SK-N-SH treated with all-trans-retinoic acid at 6 μM for 48 hours (cell line): ENCODE results near the gene NAMPT.

Source experiments
- ATAC-seq: fragments of 200-7000 bp; cut with Tn5 transposase; 3 replicates; pipeline ENCODE4 v1.9.1; 2020; ENCODE audit warnings: mild to moderate bottlenecking, moderate library complexity
- ARNTL ChIP-seq: fragments of 450-650 bp; formaldehyde crosslinking; IDR thresholded peaks from 2 replicates; pipeline ENCODE4 v1.5.0; 2020; ENCODE audit warnings: low read depth, mild to moderate bottlenecking, moderate library complexity, borderline replicate concordance
- CSDC2 ChIP-seq: fragments of 250-450 bp; sonication (Bioruptor Pico); IDR thresholded peaks from 2 replicates; pipeline ENCODE4 v1.5.0; 2020; ENCODE audit warnings: mild to moderate bottlenecking, moderate library complexity
- CSRNP3 ChIP-seq: fragments of 250-450 bp; sonication (Bioruptor Pico); IDR thresholded peaks from 2 replicates; pipeline ENCODE4 v1.5.1; 2021; ENCODE audit warnings: mild to moderate bottlenecking, moderate library complexity
- GLIS3 ChIP-seq: fragments of 250-450 bp; sonication (Bioruptor Pico); IDR thresholded peaks from 2 replicates; pipeline ENCODE4 v1.5.0; 2020; ENCODE audit warnings: mild to moderate bottlenecking, moderate library complexity
- ISL1 ChIP-seq: fragments of 250-450 bp; sonication (Bioruptor Pico); IDR thresholded peaks from 2 replicates; pipeline ENCODE4 v2.1.2; 2022; ENCODE audit warnings: mild to moderate bottlenecking, moderate library complexity
- OSR1 ChIP-seq: fragments of 250-450 bp; sonication (Bioruptor Pico); IDR thresholded peaks from 2 replicates; pipeline ENCODE4 v1.8.0; 2022; ENCODE audit warnings: moderate library complexity, mild to moderate bottlenecking, inconsistent platforms
- PPARA ChIP-seq: fragments of 250-450 bp; sonication (Bioruptor Pico); IDR thresholded peaks from 2 replicates; pipeline ENCODE4 v1.5.0; 2020; ENCODE audit warnings: mild to moderate bottlenecking, borderline replicate concordance
- RARB ChIP-seq: fragments of 250-450 bp; sonication (Bioruptor Pico); IDR thresholded peaks from 2 replicates; pipeline ENCODE4 v1.8.0; 2021; ENCODE audit warnings: mild to moderate bottlenecking, moderate library complexity
- SNAI2 ChIP-seq: fragments of 250-450 bp; sonication (Bioruptor Pico); IDR thresholded peaks from 2 replicates; pipeline ENCODE4 v1.5.0; 2020; ENCODE audit warnings: mild to moderate bottlenecking, moderate library complexity
- TCF4 ChIP-seq: fragments of 250-450 bp; sonication (Bioruptor Pico); IDR thresholded peaks from 2 replicates; pipeline ENCODE4 v1.8.0; 2021; ENCODE audit warnings: mild to moderate bottlenecking, moderate library complexity, borderline replicate concordance
- TOX ChIP-seq: fragments of 250-450 bp; sonication (Bioruptor Pico); IDR thresholded peaks from 2 replicates; pipeline ENCODE4 v1.8.0; 2021; ENCODE audit warnings: mild to moderate bottlenecking, moderate library complexity, borderline replicate concordance
- ZC3H10 ChIP-seq: fragments of 250-450 bp; sonication (Bioruptor Pico); IDR thresholded peaks from 2 replicates; pipeline ENCODE4 v1.5.1; 2021; ENCODE audit warnings: mild to moderate bottlenecking, moderate library complexity
- ZFP3 ChIP-seq: fragments of 250-450 bp; sonication (Bioruptor Pico); IDR thresholded peaks from 2 replicates; pipeline ENCODE4 v1.5.0; 2020; ENCODE audit warnings: mild to moderate bottlenecking, moderate library complexity
- ZFP30 ChIP-seq: fragments of 450-650 bp; formaldehyde crosslinking; IDR thresholded peaks from 2 replicates; pipeline ENCODE4 v1.5.0; 2022; ENCODE audit warnings: mild to moderate bottlenecking, moderate library complexity
- ZNF565 ChIP-seq: fragments of 450-650 bp; formaldehyde crosslinking; conservative IDR thresholded peaks from 2 replicates; pipeline ENCODE4 v1.5.0; 2020; ENCODE audit warnings: low read depth, mild to moderate bottlenecking, moderate library complexity
- ZNF70 ChIP-seq: fragments of 450-650 bp; formaldehyde crosslinking; IDR thresholded peaks from 2 replicates; pipeline ENCODE4 v1.5.0; 2020; ENCODE audit warnings: mild to moderate bottlenecking, moderate library complexity
- ZNF8 ChIP-seq: fragments of 450-650 bp; formaldehyde crosslinking; IDR thresholded peaks from 2 replicates; pipeline ENCODE4 v1.5.0; 2020; ENCODE audit warnings: mild to moderate bottlenecking, moderate library complexity
- TF ChIP-seq, protein P1 (sequence below): fragments of 250-450 bp; sonication (Bioruptor Pico); IDR thresholded peaks from 2 replicates; pipeline ENCODE4 v1.5.0; 2020; ENCODE audit warnings: mild to moderate bottlenecking, moderate library complexity
- TF ChIP-seq, protein P2 (sequence below): fragments of 250-450 bp; sonication (Bioruptor Pico); IDR thresholded peaks from 2 replicates; pipeline ENCODE4 v1.8.0; 2020; ENCODE audit warnings: mild to moderate bottlenecking, moderate library complexity, borderline replicate concordance
- TF ChIP-seq, protein P3 (sequence below): fragments of 250-450 bp; sonication (Bioruptor Pico); IDR thresholded peaks from 2 replicates; pipeline ENCODE4 v1.5.1; 2020; ENCODE audit warnings: low read depth, mild to moderate bottlenecking, moderate library complexity
- TF ChIP-seq, protein P4 (sequence below): fragments of 250-450 bp; sonication (Bioruptor Pico); IDR thresholded peaks from 2 replicates; pipeline ENCODE4 v1.8.0; 2021; ENCODE audit warnings: low read depth, mild to moderate bottlenecking, moderate library complexity, borderline replicate concordance

The NAMPT gene

DNA sequence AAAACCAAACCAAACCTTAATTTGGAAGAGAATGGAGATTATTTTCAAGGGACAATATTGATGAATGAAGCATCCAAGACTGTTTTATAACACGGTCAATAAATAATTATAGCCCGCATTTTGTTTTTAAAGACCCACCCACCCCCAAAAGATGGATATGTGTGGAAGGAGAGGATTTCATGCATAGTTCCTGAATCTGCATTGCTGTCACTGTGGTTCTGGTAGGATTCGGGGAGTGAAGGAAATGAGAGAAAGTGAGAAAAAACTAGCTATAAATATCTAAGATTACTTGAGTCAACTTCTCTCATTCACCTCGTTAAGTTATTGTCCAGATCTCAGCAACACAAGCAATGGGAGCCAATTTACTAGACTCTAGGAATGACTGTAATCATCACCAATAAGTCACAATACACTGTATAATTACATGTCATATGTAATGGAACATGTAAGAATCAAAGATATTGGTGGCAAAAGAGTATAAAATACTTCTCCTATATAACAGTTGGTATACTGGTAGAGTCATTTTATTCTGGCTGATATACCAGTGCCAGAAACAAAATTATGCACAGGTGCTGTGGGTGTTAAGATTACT is 30.2 kb downstream of the NAMPT start:
- ATAC-seq, result no peak
- TF ChIP-seq GLIS3 (CRISPR knock-in tag) (no peak), SNAI2 (no peak), PPARA (no peak), RARB (CRISPR knock-in tag) (no peak)
- TF ChIP-seq, protein P1, sequence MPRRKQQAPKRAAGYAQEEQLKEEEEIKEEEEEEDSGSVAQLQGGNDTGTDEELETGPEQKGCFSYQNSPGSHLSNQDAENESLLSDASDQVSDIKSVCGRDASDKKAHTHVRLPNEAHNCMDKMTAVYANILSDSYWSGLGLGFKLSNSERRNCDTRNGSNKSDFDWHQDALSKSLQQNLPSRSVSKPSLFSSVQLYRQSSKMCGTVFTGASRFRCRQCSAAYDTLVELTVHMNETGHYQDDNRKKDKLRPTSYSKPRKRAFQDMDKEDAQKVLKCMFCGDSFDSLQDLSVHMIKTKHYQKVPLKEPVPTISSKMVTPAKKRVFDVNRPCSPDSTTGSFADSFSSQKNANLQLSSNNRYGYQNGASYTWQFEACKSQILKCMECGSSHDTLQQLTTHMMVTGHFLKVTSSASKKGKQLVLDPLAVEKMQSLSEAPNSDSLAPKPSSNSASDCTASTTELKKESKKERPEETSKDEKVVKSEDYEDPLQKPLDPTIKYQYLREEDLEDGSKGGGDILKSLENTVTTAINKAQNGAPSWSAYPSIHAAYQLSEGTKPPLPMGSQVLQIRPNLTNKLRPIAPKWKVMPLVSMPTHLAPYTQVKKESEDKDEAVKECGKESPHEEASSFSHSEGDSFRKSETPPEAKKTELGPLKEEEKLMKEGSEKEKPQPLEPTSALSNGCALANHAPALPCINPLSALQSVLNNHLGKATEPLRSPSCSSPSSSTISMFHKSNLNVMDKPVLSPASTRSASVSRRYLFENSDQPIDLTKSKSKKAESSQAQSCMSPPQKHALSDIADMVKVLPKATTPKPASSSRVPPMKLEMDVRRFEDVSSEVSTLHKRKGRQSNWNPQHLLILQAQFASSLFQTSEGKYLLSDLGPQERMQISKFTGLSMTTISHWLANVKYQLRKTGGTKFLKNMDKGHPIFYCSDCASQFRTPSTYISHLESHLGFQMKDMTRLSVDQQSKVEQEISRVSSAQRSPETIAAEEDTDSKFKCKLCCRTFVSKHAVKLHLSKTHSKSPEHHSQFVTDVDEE (CRISPR knock-in tag), result no peak
- TF ChIP-seq, protein P2, sequence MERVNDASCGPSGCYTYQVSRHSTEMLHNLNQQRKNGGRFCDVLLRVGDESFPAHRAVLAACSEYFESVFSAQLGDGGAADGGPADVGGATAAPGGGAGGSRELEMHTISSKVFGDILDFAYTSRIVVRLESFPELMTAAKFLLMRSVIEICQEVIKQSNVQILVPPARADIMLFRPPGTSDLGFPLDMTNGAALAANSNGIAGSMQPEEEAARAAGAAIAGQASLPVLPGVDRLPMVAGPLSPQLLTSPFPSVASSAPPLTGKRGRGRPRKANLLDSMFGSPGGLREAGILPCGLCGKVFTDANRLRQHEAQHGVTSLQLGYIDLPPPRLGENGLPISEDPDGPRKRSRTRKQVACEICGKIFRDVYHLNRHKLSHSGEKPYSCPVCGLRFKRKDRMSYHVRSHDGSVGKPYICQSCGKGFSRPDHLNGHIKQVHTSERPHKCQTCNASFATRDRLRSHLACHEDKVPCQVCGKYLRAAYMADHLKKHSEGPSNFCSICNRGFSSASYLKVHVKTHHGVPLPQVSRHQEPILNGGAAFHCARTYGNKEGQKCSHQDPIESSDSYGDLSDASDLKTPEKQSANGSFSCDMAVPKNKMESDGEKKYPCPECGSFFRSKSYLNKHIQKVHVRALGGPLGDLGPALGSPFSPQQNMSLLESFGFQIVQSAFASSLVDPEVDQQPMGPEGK, result no peak

- no peak for ATAC-seq
- no peak for TF ChIP-seq GLIS3 (CRISPR knock-in tag)
- TF ChIP-seq ZFP30 (CRISPR knock-in tag), result no peak
- TF ChIP-seq ZFP3 (CRISPR knock-in tag), result no peak
- TF ChIP-seq CSRNP3 (CRISPR knock-in tag), result no peak
- TF ChIP-seq, protein P3, sequence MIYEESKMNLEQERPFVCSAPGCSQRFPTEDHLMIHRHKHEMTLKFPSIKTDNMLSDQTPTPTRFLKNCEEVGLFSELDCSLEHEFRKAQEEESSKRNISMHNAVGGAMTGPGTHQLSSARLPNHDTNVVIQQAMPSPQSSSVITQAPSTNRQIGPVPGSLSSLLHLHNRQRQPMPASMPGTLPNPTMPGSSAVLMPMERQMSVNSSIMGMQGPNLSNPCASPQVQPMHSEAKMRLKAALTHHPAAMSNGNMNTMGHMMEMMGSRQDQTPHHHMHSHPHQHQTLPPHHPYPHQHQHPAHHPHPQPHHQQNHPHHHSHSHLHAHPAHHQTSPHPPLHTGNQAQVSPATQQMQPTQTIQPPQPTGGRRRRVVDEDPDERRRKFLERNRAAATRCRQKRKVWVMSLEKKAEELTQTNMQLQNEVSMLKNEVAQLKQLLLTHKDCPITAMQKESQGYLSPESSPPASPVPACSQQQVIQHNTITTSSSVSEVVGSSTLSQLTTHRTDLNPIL (CRISPR knock-in tag), result no peak
- TF ChIP-seq ZNF70, result no peak
- no peak for TF ChIP-seq OSR1 (CRISPR knock-in tag)
- TF ChIP-seq, protein P4, sequence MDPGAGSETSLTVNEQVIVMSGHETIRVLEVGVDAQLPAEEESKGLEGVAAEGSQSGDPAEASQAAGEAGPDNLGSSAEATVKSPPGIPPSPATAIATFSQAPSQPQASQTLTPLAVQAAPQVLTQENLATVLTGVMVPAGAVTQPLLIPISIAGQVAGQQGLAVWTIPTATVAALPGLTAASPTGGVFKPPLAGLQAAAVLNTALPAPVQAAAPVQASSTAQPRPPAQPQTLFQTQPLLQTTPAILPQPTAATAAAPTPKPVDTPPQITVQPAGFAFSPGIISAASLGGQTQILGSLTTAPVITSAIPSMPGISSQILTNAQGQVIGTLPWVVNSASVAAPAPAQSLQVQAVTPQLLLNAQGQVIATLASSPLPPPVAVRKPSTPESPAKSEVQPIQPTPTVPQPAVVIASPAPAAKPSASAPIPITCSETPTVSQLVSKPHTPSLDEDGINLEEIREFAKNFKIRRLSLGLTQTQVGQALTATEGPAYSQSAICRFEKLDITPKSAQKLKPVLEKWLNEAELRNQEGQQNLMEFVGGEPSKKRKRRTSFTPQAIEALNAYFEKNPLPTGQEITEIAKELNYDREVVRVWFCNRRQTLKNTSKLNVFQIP (CRISPR knock-in tag), result no peak
- TF ChIP-seq ARNTL (CRISPR knock-in tag), result no peak
- TF ChIP-seq ZNF565 (CRISPR knock-in tag), result no peak
- no peak for TF ChIP-seq ISL1
- no peak for TF ChIP-seq RARB (CRISPR knock-in tag)
- no peak for TF ChIP-seq CSDC2
- no peak for TF ChIP-seq TCF4 (CRISPR knock-in tag)
- TF ChIP-seq TOX, result no peak
Measured at GRCh38 chr7:106252568-106252967, 32.2 kb downstream of the NAMPT start.

DNA sequence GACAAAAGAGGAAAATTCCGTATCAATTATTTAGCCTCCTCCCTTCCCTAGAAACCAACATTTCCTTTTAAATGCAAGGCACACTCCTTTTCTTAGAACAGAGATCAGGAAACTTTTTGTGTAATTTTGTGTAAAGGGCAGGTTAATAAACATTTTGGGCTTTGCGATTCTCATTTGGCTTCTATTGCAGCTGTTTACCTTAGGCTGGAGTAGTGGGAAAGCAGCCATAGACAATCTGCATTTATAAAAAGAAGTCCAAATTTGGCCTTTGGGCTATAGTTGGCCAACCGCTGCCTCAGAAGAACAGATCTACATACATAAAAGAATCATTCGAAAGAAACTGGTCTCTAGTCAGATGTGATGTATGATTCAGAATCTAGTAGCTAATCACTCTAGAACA is 35.3 kb downstream of the NAMPT start:
- ATAC-seq, result no peak
- TF ChIP-seq, protein P1 (CRISPR knock-in tag), result no peak
- TF ChIP-seq ZNF8 (CRISPR knock-in tag) (no peak), CSRNP3 (CRISPR knock-in tag) (no peak), ZNF565 (CRISPR knock-in tag) (no peak), ZFP30 (CRISPR knock-in tag) (no peak), RARB (CRISPR knock-in tag) (no peak), TCF4 (CRISPR knock-in tag) (no peak), ZC3H10 (CRISPR knock-in tag) (no peak), OSR1 (CRISPR knock-in tag) (no peak), SNAI2 (no peak)
- TF ChIP-seq, protein P4 (CRISPR knock-in tag), result no peak
